BE2C (cell line): Measurements from ENCODE around the gene HSPA1L.
"Not testable (repeated sequence)": the region's sequence is repeated elsewhere in the genome, so short reads cannot be mapped to it uniquely, and the experiment has no call there.

Source experiments
- DNase-seq: peaks from one replicate; pipeline ENCODE4 v3.0.0-alpha.2; 2020
- H3K27me3 ChIP-seq: fragments of 250-450 bp; sonication (Bioruptor Pico); 2 replicates; pipeline ENCODE4 v1.5.1; 2020; ENCODE audit warnings: mild to moderate bottlenecking
- H3K36me3 ChIP-seq: fragments of 250-450 bp; sonication (Bioruptor Pico); 2 replicates; pipeline ENCODE4 v1.5.1; 2020; ENCODE audit warnings: mild to moderate bottlenecking
- H3K4me1 ChIP-seq: fragments of 250-450 bp; sonication (Bioruptor Pico); 2 replicates; pipeline ENCODE4 v1.5.1; 2020
- H3K4me3 ChIP-seq: 2 replicates; pipeline ENCODE4 v1.5.1; 2011; ENCODE audit warnings: low read depth, low read length
- H3K9me3 ChIP-seq: fragments of 250-450 bp; sonication (Bioruptor Pico); 2 replicates; pipeline ENCODE4 v1.5.1; 2020
- CTCF ChIP-seq: IDR thresholded peaks from 2 replicates; pipeline ENCODE4 v1.5.1; 2012; ENCODE audit warnings: mild to moderate bottlenecking, low read depth, low read length

Gene HSPA1L

GRCh38 chr6:31860349-31860748, 45.3 kb upstream of the HSPA1L start:
- Histone ChIP-seq H3K9me3 (no peaks in the 10 kb centered on the region), H3K4me3 (no peak overlapping the region), H3K36me3 (0 out of 2 replicates have a peak, but pooled peaks cover 3% of the 10 kb centered on the region), H3K27me3 (no peaks in the 10 kb centered on the region), H3K4me1 (no peaks in the 10 kb centered on the region)
- DNase-seq = no peak
- no peak for TF ChIP-seq CTCF

GRCh38 chr6:31859923-31860322, 44.8 kb upstream of the HSPA1L start:
- H3K4me3 ChIP-seq = no peak overlapping the region
- no peaks in the 10 kb centered on the region for H3K9me3 ChIP-seq
- no peak for TF ChIP-seq CTCF
- 0 out of 2 replicates have a peak, but pooled peaks cover 3% of the 10 kb centered on the region for H3K36me3 ChIP-seq
- no peaks in the 10 kb centered on the region for H3K4me1 ChIP-seq
- H3K27me3 ChIP-seq = no peaks in the 10 kb centered on the region
- DNase-seq = no peak

- no peak for DNase-seq
- Histone ChIP-seq H3K4me1 (no peaks in the 10 kb centered on the region), H3K4me3 (no peak overlapping the region), H3K36me3 (0 out of 2 replicates have a peak, but pooled peaks cover 3% of the 10 kb centered on the region), H3K27me3 (no peaks in the 10 kb centered on the region), H3K9me3 (no peaks in the 10 kb centered on the region)
- TF ChIP-seq CTCF = no peak
These were observed 43.6 kb upstream of the HSPA1L start for GRCh38 chr6:31858707-31859106.

- not testable (repeated sequence) for H3K4me1 ChIP-seq, H3K27me3 ChIP-seq, H3K9me3 ChIP-seq, H3K4me3 ChIP-seq, DNase-seq, H3K36me3 ChIP-seq
These were observed 42.7 kb upstream of the HSPA1L start for GRCh38 chr6:31857774-31858173.

GRCh38 chr6:31851980-31852718, 37.1 kb upstream of the HSPA1L start:
- H3K9me3 ChIP-seq, H3K4me3 ChIP-seq, H3K27me3 ChIP-seq, H3K36me3 ChIP-seq, H3K4me1 ChIP-seq, DNase-seq: not testable (repeated sequence)

- H3K9me3 ChIP-seq = no peaks in the 10 kb centered on the region
- no peaks in the 10 kb centered on the region for H3K4me1 ChIP-seq
- H3K27me3 ChIP-seq = no peaks in the 10 kb centered on the region
- no peak for TF ChIP-seq CTCF
- H3K4me3 ChIP-seq = no peak overlapping the region
- no peak for DNase-seq
- no peaks in the 10 kb centered on the region for H3K36me3 ChIP-seq
These were observed 36.4 kb upstream of the HSPA1L start for GRCh38 chr6:31851485-31851832.

GRCh38 chr6:31850765-31851484, 35.8 kb upstream of the HSPA1L start:
- no peak for TF ChIP-seq CTCF
- Histone ChIP-seq H3K4me3 (no peak overlapping the region), H3K9me3 (no peaks in the 10 kb centered on the region), H3K4me1 (no peaks in the 10 kb centered on the region), H3K36me3 (no peaks in the 10 kb centered on the region), H3K27me3 (no peaks in the 10 kb centered on the region)
- DNase-seq = no peak
